ENCODE data around the gene B4GALT7. TPM values are rescaled to one million over a fixed set of nuclear protein-coding genes. Genes with fewer than 3 reads are reported as not detected.
"Not testable (repeated sequence)": the region's sequence is repeated elsewhere in the genome, so short reads cannot be mapped to it uniquely, and the experiment has no call there.

Gene B4GALT7
- polyA plus RNA-seq, 4 donors, result 10.5 to 29.0 (median 22.2) TPM

DNA sequence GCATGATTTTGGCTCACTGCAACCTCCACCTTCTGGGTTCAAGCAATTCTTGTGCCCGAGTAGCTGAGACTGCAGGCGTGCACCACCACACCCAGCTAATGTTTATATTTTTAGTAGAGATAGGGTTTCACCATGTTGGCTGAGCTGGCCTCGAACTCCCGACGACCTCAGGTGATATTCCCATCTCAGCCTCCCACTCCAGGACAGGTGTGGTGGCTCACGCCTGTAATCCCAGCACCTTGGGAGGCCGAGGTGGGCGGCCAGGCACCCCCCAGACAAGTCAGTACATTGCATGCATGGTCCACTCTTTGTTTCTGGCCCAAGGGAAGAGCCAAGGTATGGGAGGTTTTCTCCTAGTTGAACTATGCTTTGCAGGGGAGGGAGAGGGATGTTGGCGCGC lies 24.2 kb downstream of the B4GALT7 start:
- H3K27me3 ChIP-seq (ENCODE audit: control insufficient read depth in 3 of 3, insufficient read depth in 3 of 3, low read length in 3 of 3); H3K4me1 ChIP-seq (ENCODE audit: control insufficient read depth in 3 of 3, insufficient read depth in 2 of 3, low read depth in 1 of 3, low read length in 2 of 3); DNase-seq; H3K9me3 ChIP-seq (ENCODE audit: control insufficient read depth in 2 of 2, insufficient read depth in 1 of 2, low read depth in 1 of 2, low read length in 1 of 2); FAIRE-seq; H3K27ac ChIP-seq (ENCODE audit: low read depth in 1 of 3, low read length in 2 of 3); H3K36me3 ChIP-seq (ENCODE audit: control insufficient read depth in 3 of 3, insufficient read depth in 2 of 3, low read depth in 1 of 3, low read length in 3 of 3); H3K4me3 ChIP-seq (ENCODE audit: low read depth in 1 of 3, low read length in 3 of 3): not testable (repeated sequence)
- WGBS, 3 donors, result 94 to 97% (median 96%) methylated on average over 10 of the region's 10 CpGs

DNA sequence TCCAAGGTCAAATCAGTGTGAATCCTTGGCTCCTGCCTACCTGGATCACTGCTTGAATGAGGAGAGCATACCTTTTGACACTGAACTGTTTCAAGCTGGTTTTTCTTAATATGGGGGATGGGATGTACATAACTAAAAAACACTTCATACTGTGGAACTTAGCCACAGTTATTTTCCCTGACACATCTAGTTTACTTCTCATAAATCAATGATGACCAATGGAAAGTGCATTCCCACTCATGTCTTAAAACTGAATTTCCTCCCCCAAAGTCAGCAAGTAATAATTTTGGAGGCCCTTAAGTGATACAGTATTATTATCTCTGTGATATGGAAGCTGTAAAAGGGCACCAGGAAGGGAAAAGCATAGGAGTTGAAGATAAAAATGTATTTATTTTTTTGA lies 30.3 kb downstream of the B4GALT7 start:
- FAIRE-seq; H3K36me3 ChIP-seq (ENCODE audit: control insufficient read depth in 3 of 3, insufficient read depth in 2 of 3, low read depth in 1 of 3, low read length in 3 of 3); H3K27me3 ChIP-seq (ENCODE audit: control insufficient read depth in 3 of 3, insufficient read depth in 3 of 3, low read length in 3 of 3); DNase-seq; H3K4me3 ChIP-seq (ENCODE audit: low read depth in 1 of 3, low read length in 3 of 3); H3K27ac ChIP-seq (ENCODE audit: low read depth in 1 of 3, low read length in 2 of 3); H3K4me1 ChIP-seq (ENCODE audit: control insufficient read depth in 3 of 3, insufficient read depth in 2 of 3, low read depth in 1 of 3, low read length in 2 of 3); H3K9me3 ChIP-seq (ENCODE audit: control insufficient read depth in 2 of 2, insufficient read depth in 1 of 2, low read depth in 1 of 2, low read length in 1 of 2): not testable (repeated sequence)

DNA sequence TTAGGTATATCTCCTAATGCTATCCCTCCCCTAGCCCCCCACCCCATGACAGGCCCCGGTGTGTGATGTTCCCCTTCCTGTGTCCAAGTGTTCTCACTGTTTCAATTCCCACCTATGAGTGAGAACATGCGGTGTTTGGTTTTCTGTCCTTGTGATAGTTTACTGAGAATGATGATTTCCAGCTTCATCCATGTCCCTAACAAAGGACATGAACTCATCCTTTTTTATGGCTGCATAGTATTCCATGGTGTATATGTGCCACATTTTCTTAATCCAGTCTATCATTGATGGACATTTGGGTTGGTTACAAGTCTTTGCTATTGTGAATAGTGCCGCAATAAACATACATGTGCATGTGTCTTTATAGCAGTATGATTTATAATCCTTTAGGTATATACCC lies 35.0 kb downstream of the B4GALT7 start:
- H3K27me3 ChIP-seq (ENCODE audit: control insufficient read depth in 3 of 3, insufficient read depth in 3 of 3, low read length in 3 of 3); DNase-seq; H3K36me3 ChIP-seq (ENCODE audit: control insufficient read depth in 3 of 3, insufficient read depth in 2 of 3, low read depth in 1 of 3, low read length in 3 of 3); H3K27ac ChIP-seq (ENCODE audit: low read depth in 1 of 3, low read length in 2 of 3); H3K9me3 ChIP-seq (ENCODE audit: control insufficient read depth in 2 of 2, insufficient read depth in 1 of 2, low read depth in 1 of 2, low read length in 1 of 2); H3K4me1 ChIP-seq (ENCODE audit: control insufficient read depth in 3 of 3, insufficient read depth in 2 of 3, low read depth in 1 of 3, low read length in 2 of 3); FAIRE-seq; H3K4me3 ChIP-seq (ENCODE audit: low read depth in 1 of 3, low read length in 3 of 3): not testable (repeated sequence)
- 95 to 99% (median 95%) methylated on average over 3 of the region's 3 CpGs for WGBS, 3 donors

DNA sequence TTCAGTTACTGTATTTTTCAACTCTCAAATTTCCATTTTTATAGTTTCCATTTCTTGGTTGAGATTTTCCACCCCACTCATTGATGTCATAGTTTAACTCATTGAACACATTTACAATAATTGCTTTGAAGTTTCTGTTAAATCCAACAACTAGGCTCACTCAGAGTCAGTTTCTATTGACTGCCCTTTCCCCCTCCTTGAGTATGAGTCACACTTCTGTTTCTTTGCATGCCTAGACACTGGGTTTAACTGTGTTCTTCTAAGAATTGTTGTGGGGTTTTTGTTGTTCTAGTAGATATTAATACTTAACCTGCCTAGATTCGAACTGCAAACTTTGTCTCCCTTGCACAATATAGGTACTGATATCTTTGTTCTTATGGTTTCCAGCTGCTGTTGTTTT lies 45.5 kb downstream of the B4GALT7 start:
- H3K36me3 ChIP-seq (ENCODE audit: control insufficient read depth in 3 of 3, insufficient read depth in 2 of 3, low read depth in 1 of 3, low read length in 3 of 3); DNase-seq; H3K9me3 ChIP-seq (ENCODE audit: control insufficient read depth in 2 of 2, insufficient read depth in 1 of 2, low read depth in 1 of 2, low read length in 1 of 2); H3K27me3 ChIP-seq (ENCODE audit: control insufficient read depth in 3 of 3, insufficient read depth in 3 of 3, low read length in 3 of 3); H3K4me3 ChIP-seq (ENCODE audit: low read depth in 1 of 3, low read length in 3 of 3); FAIRE-seq; H3K27ac ChIP-seq (ENCODE audit: low read depth in 1 of 3, low read length in 2 of 3); H3K4me1 ChIP-seq (ENCODE audit: control insufficient read depth in 3 of 3, insufficient read depth in 2 of 3, low read depth in 1 of 3, low read length in 2 of 3): not testable (repeated sequence)
- no CpG with 5 or more reads among the region's 1 CpG for WGBS, 3 donors

DNA sequence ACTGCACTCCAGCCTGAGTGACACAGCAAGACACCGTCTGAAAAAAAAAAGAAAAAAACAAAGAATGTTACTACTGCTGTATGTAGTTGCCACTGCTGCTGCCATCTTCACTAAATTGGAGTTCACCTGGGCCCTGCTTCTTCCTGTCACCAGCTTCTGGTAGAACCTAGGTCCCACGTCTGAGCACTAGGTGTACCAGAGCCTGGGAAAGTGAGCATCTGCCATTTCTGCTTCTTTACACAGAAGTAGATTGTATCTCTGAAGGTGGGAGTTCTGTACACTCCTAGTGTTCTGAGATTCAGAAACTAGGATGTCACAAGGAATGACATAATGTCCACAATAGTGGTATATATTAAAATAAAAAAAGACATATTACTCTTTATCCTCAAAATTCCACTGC lies 51.3 kb downstream of the B4GALT7 start:
- not testable (repeated sequence) for H3K27me3 ChIP-seq (ENCODE audit: control insufficient read depth in 3 of 3, insufficient read depth in 3 of 3, low read length in 3 of 3); H3K36me3 ChIP-seq (ENCODE audit: control insufficient read depth in 3 of 3, insufficient read depth in 2 of 3, low read depth in 1 of 3, low read length in 3 of 3); H3K9me3 ChIP-seq (ENCODE audit: control insufficient read depth in 2 of 2, insufficient read depth in 1 of 2, low read depth in 1 of 2, low read length in 1 of 2); H3K4me3 ChIP-seq (ENCODE audit: low read depth in 1 of 3, low read length in 3 of 3); H3K4me1 ChIP-seq (ENCODE audit: control insufficient read depth in 3 of 3, insufficient read depth in 2 of 3, low read depth in 1 of 3, low read length in 2 of 3); FAIRE-seq; H3K27ac ChIP-seq (ENCODE audit: low read depth in 1 of 3, low read length in 2 of 3); DNase-seq
- WGBS, 3 donors, result 80 to 94% (median 86%) methylated on average over 1 to 2 of the region's 2 CpGs

DNA sequence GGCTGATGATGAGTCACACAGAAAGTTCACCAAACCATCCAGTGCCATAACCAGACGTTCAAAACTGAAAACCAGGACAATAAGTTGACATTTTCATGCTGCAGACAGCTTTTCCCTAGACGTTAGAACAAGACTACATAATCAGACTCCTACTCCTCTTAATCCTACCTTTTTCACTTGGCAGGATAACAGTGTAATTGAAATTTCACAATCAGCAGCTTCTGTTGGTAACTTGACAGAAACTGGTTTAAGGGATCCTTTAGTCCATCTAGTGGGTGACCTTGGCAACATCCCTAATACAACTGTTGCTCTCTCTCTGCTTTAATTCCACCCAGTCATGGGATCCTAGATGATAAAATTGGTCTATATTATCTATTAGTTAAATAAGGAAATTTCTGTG lies 57.9 kb downstream of the B4GALT7 start:
- not testable (repeated sequence) for H3K36me3 ChIP-seq (ENCODE audit: control insufficient read depth in 3 of 3, insufficient read depth in 2 of 3, low read depth in 1 of 3, low read length in 3 of 3); H3K27me3 ChIP-seq (ENCODE audit: control insufficient read depth in 3 of 3, insufficient read depth in 3 of 3, low read length in 3 of 3); H3K4me1 ChIP-seq (ENCODE audit: control insufficient read depth in 3 of 3, insufficient read depth in 2 of 3, low read depth in 1 of 3, low read length in 2 of 3); H3K27ac ChIP-seq (ENCODE audit: low read depth in 1 of 3, low read length in 2 of 3); DNase-seq; FAIRE-seq; H3K9me3 ChIP-seq (ENCODE audit: control insufficient read depth in 2 of 2, insufficient read depth in 1 of 2, low read depth in 1 of 2, low read length in 1 of 2); H3K4me3 ChIP-seq (ENCODE audit: low read depth in 1 of 3, low read length in 3 of 3)
- 14 to 28% (median 27%) methylated on average over 2 of the region's 2 CpGs for WGBS, 3 donors

DNA sequence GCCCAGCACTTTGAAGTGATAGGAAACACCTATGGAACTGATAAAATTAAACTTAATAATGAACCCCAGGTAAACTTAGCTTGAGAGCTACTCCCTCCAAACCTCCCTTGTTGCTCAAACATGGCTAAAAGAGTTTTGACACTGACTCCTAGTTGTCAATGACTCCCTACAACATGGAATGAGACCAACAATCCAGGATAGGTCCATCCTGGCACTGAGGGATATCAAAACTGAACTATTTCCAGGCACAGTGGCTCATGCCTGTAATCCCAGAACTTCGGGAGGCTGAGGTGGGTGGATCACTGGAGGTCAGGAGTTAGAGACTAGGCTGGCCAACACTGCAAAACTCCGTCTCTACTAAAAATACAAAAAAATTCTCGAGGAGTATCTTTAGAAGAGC lies 58.6 kb downstream of the B4GALT7 start:
- H3K4me1 ChIP-seq (ENCODE audit: control insufficient read depth in 3 of 3, insufficient read depth in 2 of 3, low read depth in 1 of 3, low read length in 2 of 3); FAIRE-seq; H3K27me3 ChIP-seq (ENCODE audit: control insufficient read depth in 3 of 3, insufficient read depth in 3 of 3, low read length in 3 of 3); H3K36me3 ChIP-seq (ENCODE audit: control insufficient read depth in 3 of 3, insufficient read depth in 2 of 3, low read depth in 1 of 3, low read length in 3 of 3); H3K27ac ChIP-seq (ENCODE audit: low read depth in 1 of 3, low read length in 2 of 3); H3K9me3 ChIP-seq (ENCODE audit: control insufficient read depth in 2 of 2, insufficient read depth in 1 of 2, low read depth in 1 of 2, low read length in 1 of 2); DNase-seq; H3K4me3 ChIP-seq (ENCODE audit: low read depth in 1 of 3, low read length in 3 of 3): not testable (repeated sequence)
- WGBS, 3 donors, result 59 to 98% (median 92%) methylated on average over 3 of the region's 3 CpGs

Other genes with a start within 250 kb of the B4GALT7 start
- 100 to 1,000 TPM in 2 of 4 donors, 10 to 100 TPM in 2; 73.6 to 304 (median 158) TPM for gene LMAN2, start 248.5 kb upstream of the B4GALT7 start, polyA plus RNA-seq
- gene RGS14, start 242.2 kb upstream of the B4GALT7 start, polyA plus RNA-seq, result 10 to 100 TPM; 12.8 to 31.3 (median 20.6) TPM
- under 1 TPM in 2 of 4 donors, not detected in 2; 0.01 to 0.07 TPM for gene SLC34A1, start 215.7 kb upstream of the B4GALT7 start, polyA plus RNA-seq
- gene PFN3, start 199.5 kb upstream of the B4GALT7 start, polyA plus RNA-seq, result not detected
- gene F12, start 190.6 kb upstream of the B4GALT7 start, polyA plus RNA-seq, result 10 to 100 TPM in 3 of 4 donors, under 1 TPM in 1; 0.28 to 22.4 (median 18.6) TPM
- gene GRK6, start 173.5 kb upstream of the B4GALT7 start, polyA plus RNA-seq, result 10 to 100 TPM; 17.0 to 29.5 (median 24.4) TPM
- 1 to 10 TPM in 3 of 4 donors, under 1 TPM in 1; 0.86 to 3.7 (median 2.0) TPM for gene PRR7, start 153.3 kb upstream of the B4GALT7 start, polyA plus RNA-seq
- gene DBN1, start 126.5 kb upstream of the B4GALT7 start, polyA plus RNA-seq, result 10 to 100 TPM in 2 of 4 donors, 1 to 10 TPM in 2; 1.6 to 32.0 (median 14.2) TPM
- 10 to 100 TPM in 2 of 4 donors, 1 to 10 TPM in 2; 3.8 to 44.4 (median 18.3) TPM for gene PDLIM7, start 102.5 kb upstream of the B4GALT7 start, polyA plus RNA-seq
- gene DOK3, start 90.3 kb upstream of the B4GALT7 start, polyA plus RNA-seq, result 1 to 10 TPM; 3.1 to 6.0 (median 4.1) TPM
- gene DDX41, start 83.2 kb upstream of the B4GALT7 start, polyA plus RNA-seq, result 10 to 100 TPM; 81.9 to 95.4 (median 87.6) TPM
- gene FAM193B, start 45.6 kb upstream of the B4GALT7 start, polyA plus RNA-seq, result 100 to 1,000 TPM in 2 of 4 donors, 10 to 100 TPM in 2; 68.7 to 336 (median 155) TPM
- gene TMED9, start 7.9 kb upstream of the B4GALT7 start, polyA plus RNA-seq, result 100 to 1,000 TPM in 2 of 4 donors, 10 to 100 TPM in 2; 34.9 to 183 (median 86.3) TPM
- gene FAM153A, start 182.8 kb downstream of the B4GALT7 start, polyA plus RNA-seq, result 1 to 10 TPM in 1 of 4 donors, under 1 TPM in 1, not detected in 2; 0.12 to 1.5 TPM

Measured in small intestine (tissue), 7 donors.